Peyer's patch (tissue), 4 donors: Measurements from ENCODE around the gene ARPC1A.
"Not testable (repeated sequence)": the region's sequence is repeated elsewhere in the genome, so short reads cannot be mapped to it uniquely, and the experiment has no call there.

Experiments used
- CTCF ChIP-seq, 6 experiments: fragments of 450-650 bp in 4 of 6; fragments of 200-600 bp in 2 of 6; sonication (generic) in 1 of 6; IDR thresholded peaks; one replicate each; pipeline ENCODE4 v1.5.1; 2017 to 2019; ENCODE audit warnings: antibody characterized with exemption in 6 of 6, mild to moderate bottlenecking in 3 of 6, moderate library complexity in 1 of 6
- POLR2A ChIP-seq, 2 donors: fragments of 450-650 bp; IDR thresholded peaks; one replicate each; pipeline ENCODE4 v1.5.1; 2017; ENCODE audit warnings: antibody characterized with exemption in 2 of 2, mild to moderate bottlenecking in 2 of 2, moderate library complexity in 2 of 2

- TF ChIP-seq CTCF, POLR2A (IDR thresholded peaks at IDR 0.05): not testable (repeated sequence)
Observed at GRCh38 chr7:99379693-99380031, 54.0 kb downstream of the ARPC1A start.
